K562 (cell line): ENCODE data around the gene KMT2D. TPM values are rescaled to one million over a fixed set of nuclear protein-coding genes. Genes with fewer than 3 reads are reported as not detected.

Source experiments
- ADNP ChIP-seq: fragments of 200-800 bp; sonication (Bioruptor generic); IDR thresholded peaks from 2 replicates; pipeline ENCODE4 v1.6.1; 2016; ENCODE audit warnings: missing genetic modification characterization, missing compliant biosample characterization
- GATAD2B ChIP-seq: fragments of 450-650 bp; IDR thresholded peaks from 2 replicates; pipeline ENCODE4 v1.6.1; 2017; ENCODE audit warnings: mild to moderate bottlenecking, borderline replicate concordance
- HCFC1 ChIP-seq: IDR thresholded peaks from 2 replicates; pipeline ENCODE4 v1.6.1; 2012; ENCODE audit warnings: low read depth, low read length, improper control_type of control experiment
- KLF1 ChIP-seq: fragments of 450-650 bp; IDR thresholded peaks from 2 replicates; pipeline ENCODE4 v1.6.1; 2016; ENCODE audit warnings: missing genetic modification characterization, missing compliant biosample characterization
- SREBF2 ChIP-seq: sonication (generic); formaldehyde crosslinking; IDR thresholded peaks from 2 replicates; pipeline ENCODE4 v1.4.0; 2020; ENCODE audit warnings: mild to moderate bottlenecking, missing genetic modification reagents
- polyA plus RNA-seq, 8 experiments: library from polyadenylated mRNA; depleted of rRNA in 4 of 8; stranded (reverse) in 5 of 8; unstranded in 3 of 8; fragments of >200 nt; fragmentation: Nextera tagmentation in 2 of 8; fragmentation: Illumina TruSeq in 1 of 8; extraction: Ambion mirVana in 2 of 8; extraction: Trizol in 1 of 8; gene quantifications; 2 replicates each; pipeline versions ENCODE4 v1.2.1 to v1.2.3, GENCODE V29; 2011 to 2014; ENCODE audit warnings: inconsistent platforms in 1 of 8, missing spikeins in 1 of 8
- total RNA-seq, 7 experiments: library from RNA; depleted of rRNA in 6 of 7; stranded (reverse); fragments of >200 nt in 6 of 7; fragmentation: Illumina TruSeq in 2 of 7; extraction: Trizol in 2 of 7; gene quantifications; 2 replicates each; pipeline versions ENCODE4 v1.2.1 to v1.2.3, GENCODE V29; 2011 to 2021; ENCODE audit warnings: low replicate concordance in 1 of 7
- TF ChIP-seq, protein P1 (sequence below): sonication (generic); formaldehyde crosslinking; IDR thresholded peaks from 2 replicates; pipeline ENCODE4 v1.8.1; 2023; ENCODE audit warnings: mild to moderate bottlenecking, missing genetic modification reagents
- TF ChIP-seq, protein P2 (sequence below): sonication (generic); formaldehyde crosslinking; IDR thresholded peaks from 2 replicates; pipeline ENCODE4 v1.8.0; 2022; ENCODE audit warnings: mild to moderate bottlenecking, missing genetic modification reagents
- TF ChIP-seq, protein P3 (sequence below), 2 experiments: fragments of 200-800 bp in 1 of 2; sonication (Bioruptor generic) in 1 of 2; sonication (generic) in 1 of 2; formaldehyde crosslinking in 1 of 2; IDR thresholded peaks in 1 of 2; conservative IDR thresholded peaks in 1 of 2; 2 replicates each; pipeline versions ENCODE4 v1.5.0 to v1.6.1; 2016 to 2020; ENCODE audit warnings: missing compliant biosample characterization in 1 of 2, missing genetic modification characterization in 1 of 2, missing genetic modification reagents in 1 of 2
- TF ChIP-seq, protein P4 (sequence below): sonication (generic); formaldehyde crosslinking; IDR thresholded peaks from 2 replicates; pipeline ENCODE4 v1.9.0; 2022; ENCODE audit warnings: mild to moderate bottlenecking, missing genetic modification reagents
- TF ChIP-seq, protein P5 (sequence below): fragments of 250-450 bp; sonication (Bioruptor Pico); IDR thresholded peaks from 2 replicates; pipeline ENCODE4 v1.4.0; 2020; ENCODE audit warnings: mild to moderate bottlenecking, moderate library complexity

KMT2D gene
- total and polyA plus RNA-seq, 9 of the 15 experiments (the other 6 are each of a cell fraction or from before 2014, with no cell fraction given), result 0.22 to 93.7 (median 13.7) TPM

DNA sequence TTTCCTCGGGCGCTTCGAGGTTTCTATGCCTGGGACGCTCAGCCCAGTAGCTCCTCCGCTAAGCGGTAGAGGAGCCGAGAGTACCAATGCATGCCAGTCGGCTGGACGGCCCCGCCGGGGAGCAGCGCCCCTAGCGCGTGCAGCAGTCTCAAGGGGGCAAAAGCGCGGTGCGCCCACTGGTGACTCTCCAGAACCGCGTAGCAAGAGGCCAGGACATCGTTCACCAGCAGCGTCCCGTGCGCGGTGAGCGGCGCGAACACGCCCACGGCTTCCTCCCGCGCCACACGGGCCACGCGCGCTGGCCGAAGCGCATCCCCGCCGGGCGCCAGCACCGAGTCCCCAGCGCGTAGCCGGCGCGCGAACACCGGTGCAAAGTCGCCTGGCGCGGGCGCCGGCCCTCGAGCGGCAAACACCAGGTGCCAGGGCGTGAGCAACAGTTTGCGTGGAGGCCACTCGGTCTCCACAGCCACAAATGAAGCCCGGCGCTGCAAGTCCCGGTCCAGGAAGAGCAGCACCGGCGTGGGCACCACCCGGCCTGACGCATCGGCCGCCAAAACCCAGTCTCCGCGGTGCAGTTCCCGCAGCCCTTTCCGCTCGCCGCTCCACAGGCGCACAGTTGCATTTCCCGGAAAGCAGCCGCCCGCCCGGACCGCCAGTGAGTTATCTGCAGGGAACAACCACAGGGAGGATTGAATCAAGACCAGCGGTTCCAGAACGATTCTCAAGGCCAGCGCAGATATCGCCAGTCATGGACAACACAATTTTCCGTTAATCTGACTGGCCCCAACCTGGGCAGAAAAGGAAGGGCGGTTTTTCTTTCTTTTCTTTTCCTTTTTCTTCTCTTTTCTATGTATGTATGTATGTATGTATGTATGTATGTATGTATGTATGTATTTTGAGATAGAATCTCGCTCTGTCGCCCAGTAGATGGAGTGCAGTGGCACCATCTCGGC, 29.5 kb upstream of the KMT2D start (continued):
- TF ChIP-seq, protein P1, sequence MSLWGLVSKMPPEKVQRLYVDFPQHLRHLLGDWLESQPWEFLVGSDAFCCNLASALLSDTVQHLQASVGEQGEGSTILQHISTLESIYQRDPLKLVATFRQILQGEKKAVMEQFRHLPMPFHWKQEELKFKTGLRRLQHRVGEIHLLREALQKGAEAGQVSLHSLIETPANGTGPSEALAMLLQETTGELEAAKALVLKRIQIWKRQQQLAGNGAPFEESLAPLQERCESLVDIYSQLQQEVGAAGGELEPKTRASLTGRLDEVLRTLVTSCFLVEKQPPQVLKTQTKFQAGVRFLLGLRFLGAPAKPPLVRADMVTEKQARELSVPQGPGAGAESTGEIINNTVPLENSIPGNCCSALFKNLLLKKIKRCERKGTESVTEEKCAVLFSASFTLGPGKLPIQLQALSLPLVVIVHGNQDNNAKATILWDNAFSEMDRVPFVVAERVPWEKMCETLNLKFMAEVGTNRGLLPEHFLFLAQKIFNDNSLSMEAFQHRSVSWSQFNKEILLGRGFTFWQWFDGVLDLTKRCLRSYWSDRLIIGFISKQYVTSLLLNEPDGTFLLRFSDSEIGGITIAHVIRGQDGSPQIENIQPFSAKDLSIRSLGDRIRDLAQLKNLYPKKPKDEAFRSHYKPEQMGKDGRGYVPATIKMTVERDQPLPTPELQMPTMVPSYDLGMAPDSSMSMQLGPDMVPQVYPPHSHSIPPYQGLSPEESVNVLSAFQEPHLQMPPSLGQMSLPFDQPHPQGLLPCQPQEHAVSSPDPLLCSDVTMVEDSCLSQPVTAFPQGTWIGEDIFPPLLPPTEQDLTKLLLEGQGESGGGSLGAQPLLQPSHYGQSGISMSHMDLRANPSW (CRISPR knock-in tag), result no peak
- TF ChIP-seq, protein P2, sequence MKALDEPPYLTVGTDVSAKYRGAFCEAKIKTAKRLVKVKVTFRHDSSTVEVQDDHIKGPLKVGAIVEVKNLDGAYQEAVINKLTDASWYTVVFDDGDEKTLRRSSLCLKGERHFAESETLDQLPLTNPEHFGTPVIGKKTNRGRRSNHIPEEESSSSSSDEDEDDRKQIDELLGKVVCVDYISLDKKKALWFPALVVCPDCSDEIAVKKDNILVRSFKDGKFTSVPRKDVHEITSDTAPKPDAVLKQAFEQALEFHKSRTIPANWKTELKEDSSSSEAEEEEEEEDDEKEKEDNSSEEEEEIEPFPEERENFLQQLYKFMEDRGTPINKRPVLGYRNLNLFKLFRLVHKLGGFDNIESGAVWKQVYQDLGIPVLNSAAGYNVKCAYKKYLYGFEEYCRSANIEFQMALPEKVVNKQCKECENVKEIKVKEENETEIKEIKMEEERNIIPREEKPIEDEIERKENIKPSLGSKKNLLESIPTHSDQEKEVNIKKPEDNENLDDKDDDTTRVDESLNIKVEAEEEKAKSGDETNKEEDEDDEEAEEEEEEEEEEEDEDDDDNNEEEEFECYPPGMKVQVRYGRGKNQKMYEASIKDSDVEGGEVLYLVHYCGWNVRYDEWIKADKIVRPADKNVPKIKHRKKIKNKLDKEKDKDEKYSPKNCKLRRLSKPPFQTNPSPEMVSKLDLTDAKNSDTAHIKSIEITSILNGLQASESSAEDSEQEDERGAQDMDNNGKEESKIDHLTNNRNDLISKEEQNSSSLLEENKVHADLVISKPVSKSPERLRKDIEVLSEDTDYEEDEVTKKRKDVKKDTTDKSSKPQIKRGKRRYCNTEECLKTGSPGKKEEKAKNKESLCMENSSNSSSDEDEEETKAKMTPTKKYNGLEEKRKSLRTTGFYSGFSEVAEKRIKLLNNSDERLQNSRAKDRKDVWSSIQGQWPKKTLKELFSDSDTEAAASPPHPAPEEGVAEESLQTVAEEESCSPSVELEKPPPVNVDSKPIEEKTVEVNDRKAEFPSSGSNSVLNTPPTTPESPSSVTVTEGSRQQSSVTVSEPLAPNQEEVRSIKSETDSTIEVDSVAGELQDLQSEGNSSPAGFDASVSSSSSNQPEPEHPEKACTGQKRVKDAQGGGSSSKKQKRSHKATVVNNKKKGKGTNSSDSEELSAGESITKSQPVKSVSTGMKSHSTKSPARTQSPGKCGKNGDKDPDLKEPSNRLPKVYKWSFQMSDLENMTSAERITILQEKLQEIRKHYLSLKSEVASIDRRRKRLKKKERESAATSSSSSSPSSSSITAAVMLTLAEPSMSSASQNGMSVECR (CRISPR knock-in tag), result peak; percentile 8; the same call in 1 of the 2 replicates
- TF ChIP-seq, protein P3, sequence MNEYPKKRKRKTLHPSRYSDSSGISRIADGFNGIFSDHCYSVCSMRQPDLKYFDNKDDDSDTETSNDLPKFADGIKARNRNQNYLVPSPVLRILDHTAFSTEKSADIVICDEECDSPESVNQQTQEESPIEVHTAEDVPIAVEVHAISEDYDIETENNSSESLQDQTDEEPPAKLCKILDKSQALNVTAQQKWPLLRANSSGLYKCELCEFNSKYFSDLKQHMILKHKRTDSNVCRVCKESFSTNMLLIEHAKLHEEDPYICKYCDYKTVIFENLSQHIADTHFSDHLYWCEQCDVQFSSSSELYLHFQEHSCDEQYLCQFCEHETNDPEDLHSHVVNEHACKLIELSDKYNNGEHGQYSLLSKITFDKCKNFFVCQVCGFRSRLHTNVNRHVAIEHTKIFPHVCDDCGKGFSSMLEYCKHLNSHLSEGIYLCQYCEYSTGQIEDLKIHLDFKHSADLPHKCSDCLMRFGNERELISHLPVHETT (CRISPR knock-in tag; conservative IDR thresholded peaks at IDR 0.05 in 1 of 2, IDR thresholded peaks at IDR 0.05 in 1 of 2), result peak in 1 of 2 experiments; percentile 43; a peak in 1 of 4 replicates
- TF ChIP-seq ADNP (tag) (no peak), SREBF2 (CRISPR knock-in tag) (no peak), KLF1 (peak; percentile 58; the same call in 1 of the 2 replicates), GATAD2B (0 out of 2 replicates have a peak, but pooled peaks have one; percentile 16), HCFC1 (peak; percentile 30; the same call in 1 of the 2 replicates)
- TF ChIP-seq, protein P4, sequence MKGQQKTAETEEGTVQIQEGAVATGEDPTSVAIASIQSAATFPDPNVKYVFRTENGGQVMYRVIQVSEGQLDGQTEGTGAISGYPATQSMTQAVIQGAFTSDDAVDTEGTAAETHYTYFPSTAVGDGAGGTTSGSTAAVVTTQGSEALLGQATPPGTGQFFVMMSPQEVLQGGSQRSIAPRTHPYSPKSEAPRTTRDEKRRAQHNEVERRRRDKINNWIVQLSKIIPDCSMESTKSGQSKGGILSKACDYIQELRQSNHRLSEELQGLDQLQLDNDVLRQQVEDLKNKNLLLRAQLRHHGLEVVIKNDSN (CRISPR knock-in tag), result no peak
- TF ChIP-seq, protein P5, sequence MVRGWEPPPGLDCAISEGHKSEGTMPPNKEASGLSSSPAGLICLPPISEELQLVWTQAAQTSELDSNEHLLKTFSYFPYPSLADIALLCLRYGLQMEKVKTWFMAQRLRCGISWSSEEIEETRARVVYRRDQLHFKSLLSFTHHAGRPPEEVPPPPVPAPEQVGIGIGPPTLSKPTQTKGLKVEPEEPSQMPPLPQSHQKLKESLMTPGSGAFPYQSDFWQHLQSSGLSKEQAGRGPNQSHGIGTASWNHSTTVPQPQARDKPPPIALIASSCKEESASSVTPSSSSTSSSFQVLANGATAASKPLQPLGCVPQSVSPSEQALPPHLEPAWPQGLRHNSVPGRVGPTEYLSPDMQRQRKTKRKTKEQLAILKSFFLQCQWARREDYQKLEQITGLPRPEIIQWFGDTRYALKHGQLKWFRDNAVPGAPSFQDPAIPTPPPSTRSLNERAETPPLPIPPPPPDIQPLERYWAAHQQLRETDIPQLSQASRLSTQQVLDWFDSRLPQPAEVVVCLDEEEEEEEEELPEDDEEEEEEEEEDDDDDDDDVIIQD (CRISPR knock-in tag), result no peak
